HG02623 (cell line): ENCODE measurements around the gene ST3GAL4.

Source experiments
- ATAC-seq: cut with Tn5 transposase; IDR thresholded peaks from one replicate; pipeline ENCODE4 v1.9.1; 2021; ENCODE audit warnings: moderate library complexity; ENCODE audit not compliant: unreplicated experiment

The ST3GAL4 gene

GRCh38 chr11:126419801-126420697 lies 64.6 kb downstream of the ST3GAL4 start:
- ATAC-seq, result peak; percentile 71

- ATAC-seq, result no peak
Measured at GRCh38 chr11:126420698-126421256, 65.3 kb downstream of the ST3GAL4 start.

- ATAC-seq, result no peak
Measured at GRCh38 chr11:126421271-126421671, 65.8 kb downstream of the ST3GAL4 start.

- ATAC-seq, result no peak
Measured at GRCh38 chr11:126422446-126422845, 67.0 kb downstream of the ST3GAL4 start.

- ATAC-seq, result no peak
Measured at GRCh38 chr11:126423154-126423553, 67.7 kb downstream of the ST3GAL4 start.

GRCh38 chr11:126423743-126424142 lies 68.3 kb downstream of the ST3GAL4 start:
- ATAC-seq, result no peak

GRCh38 chr11:126424471-126425039 lies 69.1 kb downstream of the ST3GAL4 start:
- ATAC-seq, result no peak

- ATAC-seq, result no peak
Measured at GRCh38 chr11:126426106-126426505, 70.6 kb downstream of the ST3GAL4 start.

- ATAC-seq, result no peak
Measured at GRCh38 chr11:126426820-126427749, 71.6 kb downstream of the ST3GAL4 start.

- no peak for ATAC-seq
Measured at GRCh38 chr11:126430581-126431335, 75.3 kb downstream of the ST3GAL4 start.

GRCh38 chr11:126431401-126432064 lies 76.0 kb downstream of the ST3GAL4 start:
- ATAC-seq, result no peak

GRCh38 chr11:126432065-126432461 lies 76.6 kb downstream of the ST3GAL4 start:
- no peak for ATAC-seq

GRCh38 chr11:126432525-126432924 lies 77.0 kb downstream of the ST3GAL4 start:
- ATAC-seq, result no peak

- ATAC-seq, result no peak
Measured at GRCh38 chr11:126433244-126433846, 77.9 kb downstream of the ST3GAL4 start.

- ATAC-seq, result no peak
Measured at GRCh38 chr11:126433989-126434949, 78.8 kb downstream of the ST3GAL4 start.

GRCh38 chr11:126434950-126435335 lies 79.5 kb downstream of the ST3GAL4 start:
- ATAC-seq, result no peak

GRCh38 chr11:126436209-126436755 lies 80.8 kb downstream of the ST3GAL4 start:
- no peak for ATAC-seq

- ATAC-seq, result no peak
Measured at GRCh38 chr11:126437731-126438130, 82.2 kb downstream of the ST3GAL4 start.
